Spleen (tissue), 7 donors: Measurements from ENCODE around the gene STARD7.

Experiments
- POLR2A ChIP-seq, 3 donors: fragments of 450-650 bp; IDR thresholded peaks; one replicate each; pipeline ENCODE4 v1.5.1; 2017; ENCODE audit warnings: antibody characterized with exemption in 3 of 3, mild to moderate bottlenecking in 1 of 3
- POLR2AphosphoS5 ChIP-seq, 3 donors: sonication (generic); formaldehyde crosslinking; IDR thresholded peaks; one replicate each; pipeline ENCODE4 v1.5.1; 2017; ENCODE audit warnings: antibody characterized with exemption in 3 of 3
- TF ChIP-seq, protein P1 (sequence below), 11 experiments: fragments of 200-600 bp in 7 of 11; fragments of 450-650 bp in 4 of 11; sonication (generic) in 4 of 11; IDR thresholded peaks in 8 of 11; conservative IDR thresholded peaks in 3 of 11; 1 replicate in 7 of 11; 2 replicates in 4 of 11; pipeline versions ENCODE4 v1.4.0 to v1.8.0; 2016 to 2021; ENCODE audit warnings: antibody characterized with exemption in 11 of 11, inconsistent platforms in 4 of 11, mild to moderate bottlenecking in 1 of 11
- donor health status: DM: no; HTN: no; CAD: no; lungs with moderate emphysema.
- donor health status: DM: no; HTN: no; CAD: no.
- donor health status: DM: no; HTN: no; CAD: no.

DNA sequence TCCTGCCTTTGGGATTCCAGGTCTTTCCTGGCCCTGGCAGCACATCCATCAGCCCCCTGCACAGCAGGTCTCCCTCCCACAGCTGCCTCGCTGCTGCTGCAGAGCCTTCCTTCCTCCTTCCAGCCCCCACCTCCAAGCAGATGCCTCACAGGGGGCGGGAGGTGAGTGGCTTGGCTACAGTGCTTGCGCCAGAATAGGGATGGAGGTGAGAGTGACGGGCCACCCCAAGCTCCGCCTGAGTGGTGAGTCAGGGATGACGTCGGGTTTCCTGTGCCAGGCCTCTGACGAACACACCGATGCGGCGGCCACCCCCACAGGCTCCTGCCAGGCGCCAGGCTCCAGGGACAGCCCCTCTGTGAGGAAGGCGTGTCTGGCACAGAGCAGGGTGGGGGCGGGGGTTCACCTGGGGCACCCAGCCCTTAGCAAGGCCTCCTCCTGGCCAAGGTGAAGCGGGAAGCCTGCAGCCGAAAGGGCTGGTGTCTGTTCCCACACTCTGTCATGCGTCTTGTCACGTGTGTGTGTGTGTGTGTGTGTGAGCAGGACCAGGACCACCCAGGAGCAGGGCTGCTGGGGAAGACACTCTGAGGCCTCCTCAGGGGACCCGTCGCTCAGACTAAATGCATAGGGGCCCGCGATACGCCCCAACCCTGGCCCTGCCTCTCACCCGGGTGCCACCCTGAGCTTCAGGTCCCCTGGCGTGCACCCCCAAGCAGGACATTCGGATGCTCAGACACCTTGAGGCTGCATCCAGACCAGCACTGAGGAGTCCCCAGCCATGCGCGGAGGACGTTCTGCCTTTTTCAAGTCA lies 60.0 kb downstream of the STARD7 start:
- TF ChIP-seq, protein P1, sequence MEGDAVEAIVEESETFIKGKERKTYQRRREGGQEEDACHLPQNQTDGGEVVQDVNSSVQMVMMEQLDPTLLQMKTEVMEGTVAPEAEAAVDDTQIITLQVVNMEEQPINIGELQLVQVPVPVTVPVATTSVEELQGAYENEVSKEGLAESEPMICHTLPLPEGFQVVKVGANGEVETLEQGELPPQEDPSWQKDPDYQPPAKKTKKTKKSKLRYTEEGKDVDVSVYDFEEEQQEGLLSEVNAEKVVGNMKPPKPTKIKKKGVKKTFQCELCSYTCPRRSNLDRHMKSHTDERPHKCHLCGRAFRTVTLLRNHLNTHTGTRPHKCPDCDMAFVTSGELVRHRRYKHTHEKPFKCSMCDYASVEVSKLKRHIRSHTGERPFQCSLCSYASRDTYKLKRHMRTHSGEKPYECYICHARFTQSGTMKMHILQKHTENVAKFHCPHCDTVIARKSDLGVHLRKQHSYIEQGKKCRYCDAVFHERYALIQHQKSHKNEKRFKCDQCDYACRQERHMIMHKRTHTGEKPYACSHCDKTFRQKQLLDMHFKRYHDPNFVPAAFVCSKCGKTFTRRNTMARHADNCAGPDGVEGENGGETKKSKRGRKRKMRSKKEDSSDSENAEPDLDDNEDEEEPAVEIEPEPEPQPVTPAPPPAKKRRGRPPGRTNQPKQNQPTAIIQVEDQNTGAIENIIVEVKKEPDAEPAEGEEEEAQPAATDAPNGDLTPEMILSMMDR (IDR thresholded peaks at IDR 0.05 in 8 of 11, conservative IDR thresholded peaks at IDR 0.05 in 3 of 11), result no peak
- TF ChIP-seq POLR2AphosphoS5 (IDR thresholded peaks at IDR 0.05) (peak; percentile 90 to 98 (median 92)), POLR2A (IDR thresholded peaks at IDR 0.05) (peak in 1 of 3 donors; percentile 55)
